Fibroblast of peridontal ligament (primary cell): ENCODE results near the gene FBXL7.
A peak's percentile ranks its signal among the peaks of the same experiment; 100 is the strongest.

Source experiments
- DNase-seq: peaks from one replicate; pipeline ENCODE4 v3.0.0-alpha.2; 2010; ENCODE audit errors: extremely low read depth

Gene FBXL7

DNA sequence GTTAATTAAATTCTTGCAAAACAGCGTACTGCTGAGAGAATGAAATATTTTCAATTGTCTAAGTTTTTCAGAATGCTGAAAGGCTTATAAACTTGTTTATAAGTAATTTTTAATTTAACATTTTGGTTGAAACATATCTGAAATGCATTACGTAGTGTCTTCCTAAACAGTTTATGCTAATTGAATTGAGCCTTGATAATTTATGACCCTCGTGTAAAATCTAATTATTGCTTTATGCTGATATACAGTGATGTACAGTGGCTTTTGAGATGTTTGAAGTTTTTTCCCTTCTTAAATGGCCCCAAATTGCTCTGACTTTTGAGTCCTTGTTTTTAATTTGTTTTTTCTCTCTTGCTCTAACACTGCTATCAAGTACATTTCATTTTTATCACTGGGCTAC lies 262.7 kb downstream of the FBXL7 start:
- no peak for DNase-seq

GRCh38 chr5:15763754-15764153 lies 263.8 kb downstream of the FBXL7 start:
- DNase-seq: peak; percentile 60

GRCh38 chr5:15768936-15769335 lies 269.0 kb downstream of the FBXL7 start:
- DNase-seq: no peak

DNA sequence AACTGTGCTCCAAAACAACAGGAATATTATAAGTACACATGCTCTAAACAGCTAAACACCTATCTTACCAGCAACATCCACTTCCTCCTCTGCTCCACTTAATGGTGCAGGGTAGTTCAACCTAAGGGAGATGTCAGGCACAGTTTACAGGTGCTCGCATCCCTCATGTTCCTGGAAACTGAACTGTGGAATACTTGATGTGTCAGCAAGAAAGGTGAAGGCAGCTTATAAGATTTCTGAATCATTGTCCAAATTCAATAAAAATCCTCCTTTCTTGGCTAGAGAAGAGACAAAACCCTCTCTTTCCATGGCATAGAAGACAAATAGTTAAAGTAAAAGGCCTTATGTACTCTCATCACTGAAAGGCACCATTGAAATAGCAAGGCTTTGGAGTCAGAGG lies 272.2 kb downstream of the FBXL7 start:
- no peak for DNase-seq

DNA sequence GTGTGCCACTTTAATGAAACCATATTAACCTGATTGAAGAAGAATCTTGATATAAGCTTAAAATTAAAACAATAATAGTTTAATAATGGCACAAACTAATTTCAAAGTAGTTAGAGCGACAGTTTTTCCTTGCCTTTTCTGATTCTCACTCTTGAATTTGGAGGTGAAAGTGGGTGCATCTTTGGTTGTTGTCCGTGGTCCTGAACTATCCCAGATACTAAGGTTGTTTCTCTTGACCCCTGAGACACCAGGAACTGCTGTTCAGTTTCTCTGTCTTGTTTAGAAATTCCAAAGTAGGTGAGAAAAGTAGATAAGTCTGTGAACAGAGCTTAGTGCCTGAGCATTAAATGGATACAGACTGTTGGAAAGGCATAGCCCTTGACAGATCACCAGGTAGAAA lies 274.7 kb downstream of the FBXL7 start:
- no peak for DNase-seq

DNA sequence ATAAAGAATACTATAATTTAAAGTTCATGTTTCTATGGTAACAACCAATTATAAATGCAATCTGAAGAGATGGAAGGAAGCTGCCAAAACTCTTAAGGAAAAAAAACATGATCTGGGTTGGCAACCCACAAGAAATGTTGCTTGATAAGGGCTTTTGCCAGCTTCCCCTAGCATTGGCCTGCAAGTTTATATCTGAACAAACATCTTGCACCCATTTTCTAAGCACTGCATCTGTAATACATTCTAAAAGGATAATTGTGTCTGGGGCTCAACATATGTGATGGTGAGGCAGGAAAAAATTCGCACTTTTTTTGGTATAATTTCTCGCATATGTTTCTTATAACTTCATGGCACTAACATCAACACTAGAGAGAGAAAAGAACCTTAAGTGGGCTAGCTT lies 276.4 kb downstream of the FBXL7 start:
- no peak for DNase-seq

DNA sequence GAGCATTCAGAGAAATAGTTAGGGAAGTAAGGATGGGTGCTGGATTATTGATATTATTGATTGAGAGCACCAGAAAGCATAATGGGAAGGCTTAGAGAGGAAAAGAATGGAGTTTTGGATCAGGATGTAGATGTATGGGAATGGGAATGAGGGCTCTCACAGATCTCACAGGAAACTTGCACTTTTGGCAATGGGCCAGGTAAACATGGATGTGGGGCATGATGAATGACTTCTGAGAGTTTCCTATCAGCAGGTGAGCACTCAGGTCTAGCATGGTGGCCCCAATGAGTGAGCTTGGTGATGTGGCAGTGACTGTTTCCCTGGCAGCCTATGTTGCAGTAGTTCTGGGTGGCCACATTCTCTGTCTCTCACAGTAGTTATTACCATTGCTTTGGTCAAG lies 283.8 kb downstream of the FBXL7 start:
- no peak for DNase-seq

DNA sequence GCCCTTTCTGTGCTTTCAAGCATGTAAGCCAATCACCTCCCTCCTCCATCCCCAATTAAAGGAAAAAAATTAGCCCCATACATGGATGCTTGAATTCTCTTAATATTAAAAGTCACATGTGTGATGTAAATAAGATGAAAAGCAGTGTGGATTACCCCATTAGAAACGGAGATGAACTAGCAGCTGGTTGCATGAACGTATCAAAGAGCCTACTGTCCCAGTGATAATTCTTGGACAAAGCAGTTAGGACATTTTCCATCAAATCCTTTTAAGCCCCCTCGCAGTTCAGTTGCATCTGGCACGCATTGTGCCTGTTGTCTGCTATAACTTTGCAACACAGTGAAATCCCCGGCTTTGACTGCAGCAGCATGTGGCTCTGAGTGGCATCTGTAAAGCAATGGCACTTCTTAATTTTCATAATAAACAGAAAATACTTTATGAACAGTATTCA lies 285.6 kb downstream of the FBXL7 start:
- no peak for DNase-seq

GRCh38 chr5:15786326-15786725 lies 286.3 kb downstream of the FBXL7 start:
- no peak for DNase-seq

GRCh38 chr5:15786884-15787283 lies 286.9 kb downstream of the FBXL7 start:
- no peak for DNase-seq

DNA sequence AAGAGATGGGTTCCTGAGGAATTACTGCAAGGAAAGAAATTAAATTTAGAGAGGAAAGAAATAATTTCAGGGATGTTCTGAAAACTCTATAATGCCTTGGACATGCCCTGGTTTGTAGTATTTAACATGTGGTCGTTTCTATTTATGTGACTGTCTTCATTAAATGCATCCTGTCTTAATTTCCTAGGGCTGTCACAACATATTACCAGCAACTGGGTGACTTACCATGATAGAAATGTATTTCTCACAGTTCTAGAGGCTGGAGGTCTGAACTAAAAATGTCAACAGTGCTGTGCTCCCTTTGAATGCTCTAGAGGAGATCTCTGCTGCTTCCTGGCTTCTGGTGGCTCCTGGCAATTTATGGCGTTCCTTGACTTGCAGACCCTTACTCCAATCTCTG lies 287.7 kb downstream of the FBXL7 start:
- no peak for DNase-seq

DNA sequence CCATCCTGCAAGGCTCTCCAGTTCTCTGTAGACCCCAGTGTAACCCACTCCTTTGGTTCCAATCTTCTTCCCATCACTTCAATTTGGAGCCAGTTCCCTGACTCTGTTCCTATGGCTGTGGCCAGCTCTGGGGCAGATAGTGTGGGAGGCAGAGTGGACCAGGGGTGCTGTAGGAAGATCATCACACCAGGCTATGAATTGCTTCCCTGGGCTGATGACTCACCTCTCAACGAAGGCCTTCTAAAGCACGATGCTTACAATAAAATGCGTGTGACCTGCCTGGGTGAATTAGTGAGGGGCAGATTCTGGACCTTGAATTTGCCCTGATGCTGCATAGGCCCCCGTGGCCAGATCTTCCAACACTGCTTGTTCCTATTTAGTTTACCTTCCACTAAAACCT lies 289.7 kb downstream of the FBXL7 start:
- no peak for DNase-seq

GRCh38 chr5:15790446-15791018 lies 290.6 kb downstream of the FBXL7 start:
- no peak for DNase-seq

DNA sequence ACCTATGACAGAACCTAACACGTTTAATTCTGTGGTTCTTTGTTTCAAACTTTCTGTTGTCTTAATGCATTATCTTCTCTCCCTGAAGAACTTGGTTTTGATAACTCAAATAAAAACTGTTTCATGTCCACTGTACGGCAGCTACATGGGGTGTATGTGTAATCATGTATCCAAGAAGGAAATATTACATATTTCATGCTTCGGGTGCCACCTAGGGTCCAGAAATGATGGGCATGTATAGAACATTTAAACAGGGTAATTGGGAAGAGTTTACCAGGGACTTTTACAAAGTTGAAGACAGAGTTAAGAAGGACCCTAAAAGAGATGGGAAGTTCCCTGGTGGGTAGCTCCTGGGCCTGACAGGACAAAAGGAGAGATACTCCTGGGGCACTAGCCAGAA lies 291.3 kb downstream of the FBXL7 start:
- peak; percentile 54 for DNase-seq

DNA sequence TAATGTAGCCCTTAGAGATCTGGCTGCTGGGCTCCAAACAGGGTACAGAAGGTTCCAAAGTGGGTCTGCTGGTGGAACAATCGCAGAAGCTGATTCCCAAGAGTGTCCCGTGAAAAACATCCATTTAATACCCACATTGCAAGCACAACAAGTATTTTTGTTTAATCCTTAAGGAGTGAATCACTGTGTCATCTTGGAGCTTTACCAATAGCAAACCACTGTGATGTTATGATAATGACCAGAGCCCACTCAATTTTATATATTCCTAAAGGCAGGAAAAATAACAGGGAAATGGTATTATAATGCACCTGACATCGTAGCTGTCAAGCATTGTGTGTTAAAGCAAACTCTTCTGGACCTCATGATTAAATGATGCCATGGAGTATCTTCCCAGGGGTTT lies 291.9 kb downstream of the FBXL7 start:
- peak; percentile 60 for DNase-seq

DNA sequence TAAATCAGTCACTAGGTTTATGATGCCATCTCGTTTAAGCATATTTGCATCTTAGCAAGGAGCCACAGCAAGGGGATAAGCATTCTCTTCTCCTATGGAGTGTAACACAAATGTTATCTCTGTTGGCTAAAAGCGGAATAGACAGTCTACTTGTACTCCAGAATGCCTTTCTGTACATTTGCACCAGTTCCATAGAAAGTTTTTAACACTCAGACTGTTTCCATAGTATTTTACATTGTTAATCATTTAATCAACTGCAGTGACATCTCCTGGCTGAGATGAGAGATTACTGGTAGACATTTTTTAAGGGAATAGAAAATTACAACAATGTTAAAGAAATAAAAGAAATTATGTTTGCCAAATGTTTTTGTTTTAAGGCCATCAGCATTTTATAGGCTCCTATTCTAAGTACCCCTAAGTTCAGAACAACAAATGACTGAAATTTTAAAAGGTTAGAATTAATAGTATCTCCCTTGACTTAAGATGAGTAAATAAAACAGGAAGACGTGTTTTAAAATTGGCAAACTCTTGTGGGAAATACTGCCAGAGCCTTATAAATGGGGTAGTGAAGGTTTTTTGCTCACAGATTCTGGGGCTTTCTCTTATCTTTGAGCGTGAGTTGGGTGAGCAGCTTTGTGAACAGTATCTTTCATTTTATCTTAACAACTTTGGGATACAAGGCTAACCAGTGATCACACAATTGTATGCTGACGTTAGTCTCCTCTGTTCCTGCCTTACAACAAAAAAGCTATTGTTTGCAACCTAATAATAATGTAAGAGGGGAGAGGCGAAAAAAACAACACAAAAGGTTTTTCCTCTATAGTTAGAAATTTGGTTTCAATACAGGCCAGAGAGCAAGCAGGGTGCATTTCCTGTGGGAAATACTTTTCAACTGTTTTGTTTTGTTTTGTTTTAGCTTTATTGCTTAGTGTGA lies 294.3 kb downstream of the FBXL7 start:
- DNase-seq: peak; percentile 61

GRCh38 chr5:15796096-15796495 lies 296.1 kb downstream of the FBXL7 start:
- no peak for DNase-seq

DNA sequence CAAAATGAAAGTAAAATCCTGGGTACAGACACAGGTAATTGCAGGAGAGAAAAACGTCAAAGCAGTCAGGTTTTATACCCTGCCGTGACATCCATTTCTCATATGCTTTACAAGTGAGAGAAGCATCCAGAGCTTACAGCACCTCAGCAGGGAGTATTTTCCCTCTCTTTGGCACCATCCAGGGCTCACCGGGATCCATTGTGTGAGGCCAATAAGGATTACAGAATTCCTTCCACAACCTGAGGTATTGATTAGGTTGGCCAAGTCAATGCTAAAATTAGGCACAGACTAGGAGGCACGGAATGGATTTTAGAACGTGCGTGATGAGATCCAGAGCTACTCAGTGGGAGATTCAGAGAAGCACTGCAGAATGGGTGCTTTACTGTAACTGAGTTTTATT lies 296.6 kb downstream of the FBXL7 start:
- no peak for DNase-seq

DNA sequence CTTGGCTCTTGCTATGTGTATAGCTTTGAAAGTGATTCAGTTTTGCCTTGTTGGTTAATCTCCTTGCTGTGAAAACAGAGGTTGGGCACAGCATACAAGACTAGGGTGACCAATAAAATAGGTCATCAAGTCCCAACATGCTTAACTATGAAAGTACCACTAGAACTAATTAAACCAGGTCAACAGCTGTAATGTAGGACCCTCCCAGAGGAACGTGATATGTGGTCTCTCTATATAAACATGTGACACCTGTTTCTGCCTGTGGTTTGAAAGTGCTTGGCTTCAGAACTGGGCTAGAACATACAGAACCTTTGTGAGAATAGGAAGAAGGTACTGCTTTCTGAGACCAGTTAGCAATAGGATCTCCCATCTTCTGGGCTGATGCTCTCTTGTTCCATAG lies 297.1 kb downstream of the FBXL7 start:
- no peak for DNase-seq

GRCh38 chr5:15798006-15798405 lies 298.0 kb downstream of the FBXL7 start:
- DNase-seq: no peak

DNA sequence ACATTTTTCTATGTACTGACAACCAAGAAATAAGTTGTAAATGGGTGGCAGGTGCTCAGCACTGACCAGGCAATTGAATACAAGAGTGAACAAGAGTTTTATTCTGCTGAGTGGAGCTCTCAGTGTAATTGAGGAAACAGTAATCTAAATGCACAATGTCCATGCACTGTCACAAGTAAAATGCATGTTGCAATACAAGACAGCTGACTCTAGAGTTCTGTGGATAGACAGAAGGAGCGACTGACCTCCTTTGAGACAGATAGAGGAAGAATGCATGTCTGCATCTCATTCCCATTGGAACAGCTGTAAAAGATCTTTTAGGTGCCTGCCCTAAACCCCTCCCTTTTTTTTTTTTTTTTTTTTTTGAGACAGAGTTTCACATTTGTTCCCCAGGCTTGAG lies 299.0 kb downstream of the FBXL7 start:
- DNase-seq: no peak

- DNase-seq: no peak
Observed at GRCh38 chr5:15799612-15800011, 299.6 kb downstream of the FBXL7 start.

GRCh38 chr5:15803280-15803679 lies 303.3 kb downstream of the FBXL7 start:
- no peak for DNase-seq
